H9 (cell line): ENCODE data around the gene GIPC3. TPM values are rescaled to one million over a fixed set of nuclear protein-coding genes. Genes with fewer than 3 reads are reported as not detected.

Source experiments
- DNase-seq: peaks from one replicate; pipeline ENCODE4 v3.0.0-alpha.2; 2017
- H2AFZ ChIP-seq: one replicate; pipeline ENCODE4 v1.6.1; 2013; ENCODE audit warnings: mild to moderate bottlenecking, low read length, control low read depth, moderate library complexity
- H2AK5ac ChIP-seq: 2 replicates; pipeline ENCODE4 v1.6.1; 2013; ENCODE audit warnings: low read length, control low read depth, mixed read lengths; ENCODE audit not compliant: insufficient read length
- H2BK120ac ChIP-seq: one replicate; pipeline ENCODE4 v1.6.1; 2013; ENCODE audit warnings: low read depth, mild to moderate bottlenecking, low read length, control low read depth, inconsistent platforms; ENCODE audit not compliant: poor library complexity, severe bottlenecking
- H2BK12ac ChIP-seq: 2 replicates; pipeline ENCODE4 v1.6.1; 2013; ENCODE audit warnings: low read length, control low read depth, mixed read lengths, low read depth; ENCODE audit not compliant: insufficient read length
- H2BK15ac ChIP-seq: 2 replicates; pipeline ENCODE4 v1.6.1; 2013; ENCODE audit warnings: low read depth, low read length, control low read depth
- H2BK20ac ChIP-seq: one replicate; pipeline ENCODE4 v1.6.1; 2013; ENCODE audit warnings: low read depth, mild to moderate bottlenecking, low read length, control low read depth, inconsistent platforms; ENCODE audit not compliant: poor library complexity, severe bottlenecking
- H2BK5ac ChIP-seq: 2 replicates; pipeline ENCODE4 v1.6.1; 2013; ENCODE audit warnings: low read length, control low read depth, mixed read lengths; ENCODE audit not compliant: insufficient read length
- H3K14ac ChIP-seq: 2 replicates; pipeline ENCODE4 v1.6.1; 2013; ENCODE audit warnings: low read length, control low read depth; ENCODE audit not compliant: insufficient read depth
- H3K18ac ChIP-seq: 2 replicates; pipeline ENCODE4 v1.6.1; 2013; ENCODE audit warnings: low read depth, mild to moderate bottlenecking, mixed read lengths, low read length, control low read depth; ENCODE audit not compliant: insufficient read length
- H3K23ac ChIP-seq: 2 replicates; pipeline ENCODE4 v1.6.1; 2013; ENCODE audit warnings: low read length, control low read depth, mixed read lengths, low read depth; ENCODE audit not compliant: insufficient read length
- H3K23me2 ChIP-seq: 2 replicates; pipeline ENCODE4 v1.6.1; 2013; ENCODE audit warnings: low read depth, mild to moderate bottlenecking, mixed read lengths, low read length, control low read depth; ENCODE audit not compliant: insufficient read length, poor library complexity, severe bottlenecking
- H3K27ac ChIP-seq: 2 replicates; pipeline ENCODE4 v1.5.1; 2013; ENCODE audit warnings: low read length, control low read depth, mixed read lengths, low read depth; ENCODE audit not compliant: insufficient read length
- H3K27me3 ChIP-seq: 2 replicates; pipeline ENCODE4 v1.6.1; 2013; ENCODE audit warnings: low read length, control low read depth, inconsistent platforms; ENCODE audit not compliant: insufficient read depth
- H3K4ac ChIP-seq: 2 replicates; pipeline ENCODE4 v1.6.1; 2013; ENCODE audit warnings: low read depth, mild to moderate bottlenecking, control low read depth, inconsistent platforms, low read length, moderate library complexity
- H3K4me1 ChIP-seq: 2 replicates; pipeline ENCODE4 v1.6.1; 2013; ENCODE audit warnings: low read length, control low read depth, inconsistent platforms; ENCODE audit not compliant: insufficient read depth
- H3K4me2 ChIP-seq: 2 replicates; pipeline ENCODE4 v1.6.1; 2013; ENCODE audit warnings: low read length, control low read depth, mixed read lengths; ENCODE audit not compliant: insufficient read length, insufficient read depth
- H3K56ac ChIP-seq: 2 replicates; pipeline ENCODE4 v1.6.1; 2013; ENCODE audit warnings: low read depth, mild to moderate bottlenecking, mixed read lengths, low read length, control low read depth; ENCODE audit not compliant: insufficient read length
- H3K79me1 ChIP-seq: 2 replicates; pipeline ENCODE4 v1.6.1; 2013; ENCODE audit warnings: low read depth, mild to moderate bottlenecking, moderate library complexity, low read length, control low read depth, inconsistent platforms; ENCODE audit not compliant: insufficient read depth, poor library complexity, severe bottlenecking
- H3K79me2 ChIP-seq: 2 replicates; pipeline ENCODE4 v1.6.1; 2013; ENCODE audit warnings: low read length, control low read depth, inconsistent platforms; ENCODE audit not compliant: insufficient read depth
- H3K9ac ChIP-seq: 2 replicates; pipeline ENCODE4 v1.6.1; 2013; ENCODE audit warnings: low read length, control low read depth, mixed read lengths; ENCODE audit not compliant: insufficient read length; ENCODE audit errors: extremely low read depth
- H3K9me3 ChIP-seq: one replicate; pipeline ENCODE4 v1.6.1; 2013; ENCODE audit warnings: low read depth, low read length, inconsistent platforms; ENCODE audit not compliant: control insufficient read depth
- H3T11ph ChIP-seq: one replicate; pipeline ENCODE4 v1.6.1; 2013; ENCODE audit warnings: mild to moderate bottlenecking, low read length, control low read depth, inconsistent platforms
- H4K20me1 ChIP-seq: one replicate; pipeline ENCODE4 v1.6.1; 2013; ENCODE audit not compliant: control insufficient read depth, insufficient read length, insufficient read depth
- H4K5ac ChIP-seq: 2 replicates; pipeline ENCODE4 v1.6.1; 2013; ENCODE audit warnings: low read depth, mild to moderate bottlenecking, mixed read lengths, low read length, control low read depth; ENCODE audit not compliant: insufficient read length
- H4K8ac ChIP-seq: replicated peaks from 2 replicates; pipeline ENCODE4 v1.6.1; 2013; ENCODE audit warnings: low read length, control low read depth, mixed read lengths, low read depth; ENCODE audit not compliant: insufficient read length
- H4K91ac ChIP-seq: 2 replicates; pipeline ENCODE4 v1.6.1; 2013; ENCODE audit warnings: low read depth, mild to moderate bottlenecking, moderate library complexity, mixed read lengths, low read length, control low read depth; ENCODE audit not compliant: insufficient read length
- H3K27ac Mint-ChIP-seq, 3 experiments: 2 replicates in 2 of 3; 3 replicates in 1 of 3; pipeline ENCODE4 v1.8.0; 2020 to 2021; ENCODE audit warnings: mixed read lengths in 3 of 3, mild to moderate bottlenecking in 1 of 3, moderate library complexity in 1 of 3
- H3K27me3 Mint-ChIP-seq: 2 replicates; pipeline ENCODE4 v1.8.0; 2021; ENCODE audit warnings: low read depth, mild to moderate bottlenecking, moderate library complexity, mixed read lengths
- H3K36me3 Mint-ChIP-seq, 3 experiments: 2 replicates in 2 of 3; 3 replicates in 1 of 3; pipeline ENCODE4 v1.8.0; 2020 to 2021; ENCODE audit warnings: low read depth in 3 of 3, mixed read lengths in 3 of 3; ENCODE audit not compliant: insufficient read depth in 1 of 3
- H3K4me1 Mint-ChIP-seq, 2 experiments: 2 replicates each; pipeline ENCODE4 v1.8.0; 2020; ENCODE audit warnings: mixed read lengths in 2 of 2
- H3K4me3 Mint-ChIP-seq, 2 experiments: 2 replicates in 1 of 2; 3 replicates in 1 of 2; pipeline ENCODE4 v1.8.0; 2020 to 2021; ENCODE audit warnings: mild to moderate bottlenecking in 2 of 2, mixed read lengths in 2 of 2, moderate library complexity in 1 of 2
- H3K9me3 Mint-ChIP-seq, 2 experiments: 2 replicates in 1 of 2; 3 replicates in 1 of 2; pipeline ENCODE4 v1.8.0; 2020; ENCODE audit warnings: mild to moderate bottlenecking in 2 of 2, mixed read lengths in 2 of 2, moderate library complexity in 1 of 2
- WGBS: extraction: QIAGEN DNeasy Blood & Tissue Kit; methylation state at CpG from one replicate; pipeline ENCODE4 v1.1.7; 2013; ENCODE audit warnings: missing lambda C conversion rate, low lambda C conversion rate, mixed read lengths; ENCODE audit not compliant: insufficient read length; ENCODE audit errors: extremely low coverage; 5-methylcytosine and 5-hydroxymethylcytosine counted together
- total RNA-seq: library from RNA; stranded (reverse); gene quantifications from 2 replicates; pipeline ENCODE4 v1.2.1, GENCODE V29; 2021
- TF ChIP-seq, protein P1 (sequence below): fragments of 200-600 bp; sonication (generic); conservative IDR thresholded peaks from 3 replicates; pipeline ENCODE4 v1.8.0; 2021; ENCODE audit warnings: antibody characterized with exemption, mild to moderate bottlenecking

Gene GIPC3
- total RNA-seq, 1 experiment from 2014 or later, result 1.6 TPM

DNA sequence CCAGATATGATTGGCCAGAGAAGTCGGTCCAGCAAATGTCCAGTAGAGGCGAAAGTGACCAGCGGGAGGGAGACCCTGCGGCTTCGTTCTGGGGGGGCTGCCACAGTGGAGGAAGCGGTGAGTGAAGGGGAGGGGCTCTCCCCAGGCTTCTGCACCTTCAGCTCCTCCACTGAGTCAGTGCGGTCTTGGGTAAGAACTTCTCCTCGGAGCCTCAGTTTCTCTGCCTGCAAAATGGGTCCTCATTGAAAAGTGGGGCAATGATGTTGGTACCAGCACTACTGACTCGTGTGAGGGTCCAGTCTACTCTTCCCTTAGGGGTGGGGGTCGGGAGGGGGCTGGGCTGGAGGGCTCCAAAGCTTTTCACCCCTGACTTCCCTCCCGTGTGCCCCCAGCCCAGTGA lies 4.2 kb downstream of the GIPC3 start:
- H3K27ac Mint-ChIP-seq, result no peak overlapping the region
- H3K79me2 ChIP-seq, result no peaks in the 10 kb centered on the region
- H2BK120ac ChIP-seq, result no peak overlapping the region
- H3K4me3 Mint-ChIP-seq, result no peak overlapping the region
- no peak overlapping the region for H3K18ac ChIP-seq
- H2BK20ac ChIP-seq, result no peak overlapping the region
- H3K4ac ChIP-seq, result no peak overlapping the region
- peaks cover 13 to 17% of the 10 kb centered on the region in 2 experiments for H3K9me3 Mint-ChIP-seq
- no peaks in the 10 kb centered on the region; a peak in 1 of 7 replicates for H3K36me3 Mint-ChIP-seq
- H3K56ac ChIP-seq, result no peak overlapping the region
- H3K9ac ChIP-seq, result no peak overlapping the region
- no peaks in the 10 kb centered on the region; the same call in 1 of the 2 replicates for H3K4me1 ChIP-seq
- no peak overlapping the region for H3T11ph ChIP-seq
- no peak overlapping the region for H2BK15ac ChIP-seq
- no peak overlapping the region for H4K91ac ChIP-seq
- no peak overlapping the region for H2AFZ ChIP-seq
- H2AK5ac ChIP-seq, result no peak overlapping the region
- H3K4me2 ChIP-seq, result no peak overlapping the region
- H3K27me3 ChIP-seq, result peaks cover 4% of the 10 kb centered on the region; the same call in 1 of the 2 replicates
- no peaks in the 10 kb centered on the region for H3K9me3 ChIP-seq
- no peak overlapping the region for H2BK12ac ChIP-seq
- no peak overlapping the region for H4K8ac ChIP-seq
- no peak overlapping the region for H4K5ac ChIP-seq
- no peak overlapping the region for H3K14ac ChIP-seq
- no peak overlapping the region for H2BK5ac ChIP-seq
- TF ChIP-seq, protein P1, sequence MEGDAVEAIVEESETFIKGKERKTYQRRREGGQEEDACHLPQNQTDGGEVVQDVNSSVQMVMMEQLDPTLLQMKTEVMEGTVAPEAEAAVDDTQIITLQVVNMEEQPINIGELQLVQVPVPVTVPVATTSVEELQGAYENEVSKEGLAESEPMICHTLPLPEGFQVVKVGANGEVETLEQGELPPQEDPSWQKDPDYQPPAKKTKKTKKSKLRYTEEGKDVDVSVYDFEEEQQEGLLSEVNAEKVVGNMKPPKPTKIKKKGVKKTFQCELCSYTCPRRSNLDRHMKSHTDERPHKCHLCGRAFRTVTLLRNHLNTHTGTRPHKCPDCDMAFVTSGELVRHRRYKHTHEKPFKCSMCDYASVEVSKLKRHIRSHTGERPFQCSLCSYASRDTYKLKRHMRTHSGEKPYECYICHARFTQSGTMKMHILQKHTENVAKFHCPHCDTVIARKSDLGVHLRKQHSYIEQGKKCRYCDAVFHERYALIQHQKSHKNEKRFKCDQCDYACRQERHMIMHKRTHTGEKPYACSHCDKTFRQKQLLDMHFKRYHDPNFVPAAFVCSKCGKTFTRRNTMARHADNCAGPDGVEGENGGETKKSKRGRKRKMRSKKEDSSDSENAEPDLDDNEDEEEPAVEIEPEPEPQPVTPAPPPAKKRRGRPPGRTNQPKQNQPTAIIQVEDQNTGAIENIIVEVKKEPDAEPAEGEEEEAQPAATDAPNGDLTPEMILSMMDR, result no peak
- DNase-seq, result no peak
- H4K20me1 ChIP-seq, result no peaks in the 10 kb centered on the region
- H3K23me2 ChIP-seq, result peaks cover 3% of the 10 kb centered on the region
- no peaks in the 10 kb centered on the region for H3K4me1 Mint-ChIP-seq
- H3K27me3 Mint-ChIP-seq, result peaks cover 74% of the 10 kb centered on the region
- no peak overlapping the region for H3K23ac ChIP-seq
- WGBS, result no CpG with 5 or more reads among the region's 11 CpGs
- no peaks in the 10 kb centered on the region for H3K79me1 ChIP-seq
- H3K27ac ChIP-seq, result no peak overlapping the region
